Measurements from ENCODE around the gene TIMP3.

Gene TIMP3

GRCh38 chr22:32882774-32883530, 81.4 kb downstream of the TIMP3 start:
- no peak for DNase-seq (ENCODE audit: low read depth in 2 of 2)

GRCh38 chr22:32887324-32887980, 85.9 kb downstream of the TIMP3 start:
- no peak for DNase-seq (ENCODE audit: low read depth in 2 of 2)

GRCh38 chr22:32888976-32889375, 87.5 kb downstream of the TIMP3 start:
- DNase-seq (ENCODE audit: low read depth in 2 of 2) = no peak

- no peak for DNase-seq (ENCODE audit: low read depth in 2 of 2)
Measured at GRCh38 chr22:32896891-32897290, 95.4 kb downstream of the TIMP3 start.

GRCh38 chr22:32897400-32897799, 95.9 kb downstream of the TIMP3 start:
- no peak for DNase-seq (ENCODE audit: low read depth in 2 of 2)

- DNase-seq (ENCODE audit: low read depth in 2 of 2) = no peak
Measured at GRCh38 chr22:32900886-32901635, 99.6 kb downstream of the TIMP3 start.

- DNase-seq (ENCODE audit: low read depth in 2 of 2) = no peak
Measured at GRCh38 chr22:32901925-32902324, 100.4 kb downstream of the TIMP3 start.

- DNase-seq (ENCODE audit: low read depth in 2 of 2) = no peak
Measured at GRCh38 chr22:32903507-32903906, 102.0 kb downstream of the TIMP3 start.

- no peak for DNase-seq (ENCODE audit: low read depth in 2 of 2)
Measured at GRCh38 chr22:32904044-32904443, 102.5 kb downstream of the TIMP3 start.

- no peak for DNase-seq (ENCODE audit: low read depth in 2 of 2)
Measured at GRCh38 chr22:32905400-32905799, 103.9 kb downstream of the TIMP3 start.

- DNase-seq (ENCODE audit: low read depth in 2 of 2) = no peak
Measured at GRCh38 chr22:32909581-32910428, 108.3 kb downstream of the TIMP3 start.

GRCh38 chr22:32910429-32910772, 108.9 kb downstream of the TIMP3 start:
- DNase-seq (ENCODE audit: low read depth in 2 of 2) = no peak

- no peak for DNase-seq (ENCODE audit: low read depth in 2 of 2)
Measured at GRCh38 chr22:32911503-32911902, 110.0 kb downstream of the TIMP3 start.
